Colon (tissue), 2 donors: Measurements from ENCODE around the gene TOB2.

Experiments
- FAIRE-seq: peaks from 2 replicates; lab custom pipeline; 2012; peaks lifted over from hg19 to GRCh38; lab: Jason Lieb, UNC
- donor health status: control.
- donor health status: control.

The TOB2 gene

GRCh38 chr22:41384128-41384527 lies 62.5 kb downstream of the TOB2 start:
- no peak for FAIRE-seq
